ENCODE data around the gene RBM6.

- TF ChIP-seq, protein P1, sequence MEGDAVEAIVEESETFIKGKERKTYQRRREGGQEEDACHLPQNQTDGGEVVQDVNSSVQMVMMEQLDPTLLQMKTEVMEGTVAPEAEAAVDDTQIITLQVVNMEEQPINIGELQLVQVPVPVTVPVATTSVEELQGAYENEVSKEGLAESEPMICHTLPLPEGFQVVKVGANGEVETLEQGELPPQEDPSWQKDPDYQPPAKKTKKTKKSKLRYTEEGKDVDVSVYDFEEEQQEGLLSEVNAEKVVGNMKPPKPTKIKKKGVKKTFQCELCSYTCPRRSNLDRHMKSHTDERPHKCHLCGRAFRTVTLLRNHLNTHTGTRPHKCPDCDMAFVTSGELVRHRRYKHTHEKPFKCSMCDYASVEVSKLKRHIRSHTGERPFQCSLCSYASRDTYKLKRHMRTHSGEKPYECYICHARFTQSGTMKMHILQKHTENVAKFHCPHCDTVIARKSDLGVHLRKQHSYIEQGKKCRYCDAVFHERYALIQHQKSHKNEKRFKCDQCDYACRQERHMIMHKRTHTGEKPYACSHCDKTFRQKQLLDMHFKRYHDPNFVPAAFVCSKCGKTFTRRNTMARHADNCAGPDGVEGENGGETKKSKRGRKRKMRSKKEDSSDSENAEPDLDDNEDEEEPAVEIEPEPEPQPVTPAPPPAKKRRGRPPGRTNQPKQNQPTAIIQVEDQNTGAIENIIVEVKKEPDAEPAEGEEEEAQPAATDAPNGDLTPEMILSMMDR (conservative IDR thresholded peaks at IDR 0.05; ENCODE audit: low read depth in 2 of 2), result no peak
- TF ChIP-seq POLR2AphosphoS5 (IDR thresholded peaks at IDR 0.05; ENCODE audit: low read depth) (no peak), ZNF331 (CRISPR knock-in tag; IDR thresholded peaks at IDR 0.05; ENCODE audit: low read depth) (no peak), EZH2phosphoT487 (IDR thresholded peaks at IDR 0.05; ENCODE audit: unreplicated experiment) (no peak), ETS1 (IDR thresholded peaks at IDR 0.05) (no peak)
Measured at GRCh38 chr3:50028346-50028745, 88.4 kb downstream of the RBM6 start.

Measured in GM23338 (cell line).